ENCODE results near the gene LENG1. TPM values are rescaled to one million over a fixed set of nuclear protein-coding genes. Genes with fewer than 3 reads are reported as not detected.
A peak's percentile ranks its signal among the peaks of the same experiment; 100 is the strongest.

LENG1 gene
- total RNA-seq, 1 donor from 2014 or later, result 7.1 TPM

GRCh38 chr19:54155694-54156093 is 3.8 kb downstream of the LENG1 start:
- Mint-ChIP-seq H3K27me3 (ENCODE audit: unreplicated experiment) (no peaks in the 10 kb centered on the region), H3K9me3 (ENCODE audit: unreplicated experiment) (no peaks in the 10 kb centered on the region), H3K4me1 (ENCODE audit: unreplicated experiment) (peaks cover 30% of the 10 kb centered on the region), H3K27ac (ENCODE audit: unreplicated experiment) (no peak overlapping the region), H3K4me3 (ENCODE audit: unreplicated experiment) (no peak overlapping the region), H3K36me3 (ENCODE audit: unreplicated experiment) (peaks cover 29% of the 10 kb centered on the region)
- TF ChIP-seq CTCF (IDR thresholded peaks at IDR 0.05), result no peak
- DNase-seq (ENCODE audit: extremely low spot score, unreplicated experiment), result no peak

- no peak for TF ChIP-seq CTCF (IDR thresholded peaks at IDR 0.05)
- Mint-ChIP-seq H3K4me3 (ENCODE audit: unreplicated experiment) (no peak overlapping the region), H3K9me3 (ENCODE audit: unreplicated experiment) (no peaks in the 10 kb centered on the region)
Measured at GRCh38 chr19:54154603-54155345, 4.7 kb downstream of the LENG1 start.

GRCh38 chr19:54153731-54154326 is 5.7 kb downstream of the LENG1 start:
- no peak for TF ChIP-seq CTCF (IDR thresholded peaks at IDR 0.05)
- Mint-ChIP-seq H3K27ac (ENCODE audit: unreplicated experiment) (peak overlapping the region; percentile 54), H3K36me3 (ENCODE audit: unreplicated experiment) (peaks cover 43% of the 10 kb centered on the region)

More at GRCh38 chr19:54154603-54155345, 4.7 kb downstream of the LENG1 start:
- Mint-ChIP-seq H3K4me1 (ENCODE audit: unreplicated experiment) (peaks cover 21% of the 10 kb centered on the region), H3K27me3 (ENCODE audit: unreplicated experiment) (no peaks in the 10 kb centered on the region), H3K27ac (ENCODE audit: unreplicated experiment) (no peak overlapping the region), H3K36me3 (ENCODE audit: unreplicated experiment) (peaks cover 34% of the 10 kb centered on the region)
- no peak for DNase-seq (ENCODE audit: extremely low spot score, unreplicated experiment)

GRCh38 chr19:54152878-54153524 is 6.5 kb downstream of the LENG1 start:
- Mint-ChIP-seq H3K27me3 (ENCODE audit: unreplicated experiment) (no peaks in the 10 kb centered on the region), H3K9me3 (ENCODE audit: unreplicated experiment) (no peaks in the 10 kb centered on the region), H3K27ac (ENCODE audit: unreplicated experiment) (peak overlapping the region; percentile 81), H3K4me3 (ENCODE audit: unreplicated experiment) (no peak overlapping the region), H3K36me3 (ENCODE audit: unreplicated experiment) (peaks cover 45% of the 10 kb centered on the region), H3K4me1 (ENCODE audit: unreplicated experiment) (peaks cover 8% of the 10 kb centered on the region)
- TF ChIP-seq CTCF (IDR thresholded peaks at IDR 0.05), result no peak
- no peak for DNase-seq (ENCODE audit: extremely low spot score, unreplicated experiment)

More at GRCh38 chr19:54153731-54154326, 5.7 kb downstream of the LENG1 start:
- H3K27me3 Mint-ChIP-seq (ENCODE audit: unreplicated experiment), result no peaks in the 10 kb centered on the region
- H3K4me3 Mint-ChIP-seq (ENCODE audit: unreplicated experiment), result no peak overlapping the region
- no peak for DNase-seq (ENCODE audit: extremely low spot score, unreplicated experiment)
- H3K9me3 Mint-ChIP-seq (ENCODE audit: unreplicated experiment), result no peaks in the 10 kb centered on the region
- peaks cover 16% of the 10 kb centered on the region for H3K4me1 Mint-ChIP-seq (ENCODE audit: unreplicated experiment)

- Mint-ChIP-seq H3K27me3 (ENCODE audit: unreplicated experiment) (no peaks in the 10 kb centered on the region), H3K9me3 (ENCODE audit: unreplicated experiment) (no peaks in the 10 kb centered on the region), H3K36me3 (ENCODE audit: unreplicated experiment) (peaks cover 45% of the 10 kb centered on the region), H3K27ac (ENCODE audit: unreplicated experiment) (no peak overlapping the region), H3K4me1 (ENCODE audit: unreplicated experiment) (peaks cover 7% of the 10 kb centered on the region), H3K4me3 (ENCODE audit: unreplicated experiment) (no peak overlapping the region)
- TF ChIP-seq CTCF (IDR thresholded peaks at IDR 0.05), result no peak
- DNase-seq (ENCODE audit: extremely low spot score, unreplicated experiment), result no peak
Measured at GRCh38 chr19:54152267-54152666, 7.3 kb downstream of the LENG1 start.
